HL-60 (cell line): Measurements from ENCODE around the gene GPR146.

Experiments used
- DNase-seq, 2 experiments: peaks; one replicate each; pipeline ENCODE4 v3.0.0-alpha.2; 2010 to 2020; ENCODE audit warnings: low read depth in 1 of 2, low spot score in 1 of 2
- H3K27ac ChIP-seq: fragments of 250-450 bp; sonication (Bioruptor Pico); replicated peaks from 2 replicates; pipeline ENCODE4 v1.5.1; 2020; ENCODE audit warnings: mild to moderate bottlenecking, moderate library complexity
- H3K27me3 ChIP-seq: fragments of 250-450 bp; sonication (Bioruptor Pico); 2 replicates; pipeline ENCODE4 v1.5.1; 2021; ENCODE audit warnings: mild to moderate bottlenecking, moderate library complexity; ENCODE audit not compliant: insufficient read depth, poor library complexity, severe bottlenecking
- H3K4me3 ChIP-seq: replicated peaks from 2 replicates; pipeline ENCODE4 v1.5.1; 2011; ENCODE audit warnings: mild to moderate bottlenecking, control low read depth, low read length; ENCODE audit not compliant: insufficient read depth
- GABPA ChIP-seq: IDR thresholded peaks from 2 replicates; pipeline ENCODE4 v1.6.1; 2012; ENCODE audit warnings: low read depth
- POLR2AphosphoS5 ChIP-seq: IDR thresholded peaks from 2 replicates; pipeline ENCODE4 v1.6.1; 2012; ENCODE audit warnings: low read depth
- SPI1 ChIP-seq: IDR thresholded peaks from 2 replicates; pipeline ENCODE4 v1.6.1; 2012; ENCODE audit warnings: low read depth, mild to moderate bottlenecking, borderline replicate concordance
- TF ChIP-seq, protein P1 (sequence below): IDR thresholded peaks from 2 replicates; pipeline ENCODE4 v1.6.1; 2012; ENCODE audit warnings: low read depth; ENCODE audit not compliant: insufficient replicate concordance
- TF ChIP-seq, protein P2 (sequence below): IDR thresholded peaks from one replicate; pipeline ENCODE4 v1.5.1; 2011; ENCODE audit warnings: low read length, control low read depth, inconsistent platforms; ENCODE audit not compliant: insufficient read depth

Gene GPR146

GRCh38 chr7:1012004-1012715 is 32.2 kb upstream of the GPR146 start:
- Histone ChIP-seq H3K27me3 (no peaks in the 10 kb centered on the region), H3K4me3 (no peak overlapping the region), H3K27ac (no peak overlapping the region)
- DNase-seq, result no peak
- TF ChIP-seq POLR2AphosphoS5 (no peak), SPI1 (no peak)
- TF ChIP-seq, protein P1, sequence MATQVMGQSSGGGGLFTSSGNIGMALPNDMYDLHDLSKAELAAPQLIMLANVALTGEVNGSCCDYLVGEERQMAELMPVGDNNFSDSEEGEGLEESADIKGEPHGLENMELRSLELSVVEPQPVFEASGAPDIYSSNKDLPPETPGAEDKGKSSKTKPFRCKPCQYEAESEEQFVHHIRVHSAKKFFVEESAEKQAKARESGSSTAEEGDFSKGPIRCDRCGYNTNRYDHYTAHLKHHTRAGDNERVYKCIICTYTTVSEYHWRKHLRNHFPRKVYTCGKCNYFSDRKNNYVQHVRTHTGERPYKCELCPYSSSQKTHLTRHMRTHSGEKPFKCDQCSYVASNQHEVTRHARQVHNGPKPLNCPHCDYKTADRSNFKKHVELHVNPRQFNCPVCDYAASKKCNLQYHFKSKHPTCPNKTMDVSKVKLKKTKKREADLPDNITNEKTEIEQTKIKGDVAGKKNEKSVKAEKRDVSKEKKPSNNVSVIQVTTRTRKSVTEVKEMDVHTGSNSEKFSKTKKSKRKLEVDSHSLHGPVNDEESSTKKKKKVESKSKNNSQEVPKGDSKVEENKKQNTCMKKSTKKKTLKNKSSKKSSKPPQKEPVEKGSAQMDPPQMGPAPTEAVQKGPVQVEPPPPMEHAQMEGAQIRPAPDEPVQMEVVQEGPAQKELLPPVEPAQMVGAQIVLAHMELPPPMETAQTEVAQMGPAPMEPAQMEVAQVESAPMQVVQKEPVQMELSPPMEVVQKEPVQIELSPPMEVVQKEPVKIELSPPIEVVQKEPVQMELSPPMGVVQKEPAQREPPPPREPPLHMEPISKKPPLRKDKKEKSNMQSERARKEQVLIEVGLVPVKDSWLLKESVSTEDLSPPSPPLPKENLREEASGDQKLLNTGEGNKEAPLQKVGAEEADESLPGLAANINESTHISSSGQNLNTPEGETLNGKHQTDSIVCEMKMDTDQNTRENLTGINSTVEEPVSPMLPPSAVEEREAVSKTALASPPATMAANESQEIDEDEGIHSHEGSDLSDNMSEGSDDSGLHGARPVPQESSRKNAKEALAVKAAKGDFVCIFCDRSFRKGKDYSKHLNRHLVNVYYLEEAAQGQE, result no peak

- H3K4me3 ChIP-seq, result no peak overlapping the region
These were observed 31.6 kb upstream of the GPR146 start for GRCh38 chr7:1012716-1013095.

GRCh38 chr7:1013581-1013980 is 30.8 kb upstream of the GPR146 start:
- no peaks in the 10 kb centered on the region for H3K27me3 ChIP-seq
- H3K4me3 ChIP-seq, result no peak overlapping the region
- H3K27ac ChIP-seq, result no peak overlapping the region
- no peak for TF ChIP-seq SPI1
- TF ChIP-seq, protein P1, result no peak
- TF ChIP-seq, protein P2, sequence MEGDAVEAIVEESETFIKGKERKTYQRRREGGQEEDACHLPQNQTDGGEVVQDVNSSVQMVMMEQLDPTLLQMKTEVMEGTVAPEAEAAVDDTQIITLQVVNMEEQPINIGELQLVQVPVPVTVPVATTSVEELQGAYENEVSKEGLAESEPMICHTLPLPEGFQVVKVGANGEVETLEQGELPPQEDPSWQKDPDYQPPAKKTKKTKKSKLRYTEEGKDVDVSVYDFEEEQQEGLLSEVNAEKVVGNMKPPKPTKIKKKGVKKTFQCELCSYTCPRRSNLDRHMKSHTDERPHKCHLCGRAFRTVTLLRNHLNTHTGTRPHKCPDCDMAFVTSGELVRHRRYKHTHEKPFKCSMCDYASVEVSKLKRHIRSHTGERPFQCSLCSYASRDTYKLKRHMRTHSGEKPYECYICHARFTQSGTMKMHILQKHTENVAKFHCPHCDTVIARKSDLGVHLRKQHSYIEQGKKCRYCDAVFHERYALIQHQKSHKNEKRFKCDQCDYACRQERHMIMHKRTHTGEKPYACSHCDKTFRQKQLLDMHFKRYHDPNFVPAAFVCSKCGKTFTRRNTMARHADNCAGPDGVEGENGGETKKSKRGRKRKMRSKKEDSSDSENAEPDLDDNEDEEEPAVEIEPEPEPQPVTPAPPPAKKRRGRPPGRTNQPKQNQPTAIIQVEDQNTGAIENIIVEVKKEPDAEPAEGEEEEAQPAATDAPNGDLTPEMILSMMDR, result no peak
- no peak for TF ChIP-seq POLR2AphosphoS5
- TF ChIP-seq GABPA, result no peak
- no peak for DNase-seq

More at GRCh38 chr7:1012716-1013095, 31.6 kb upstream of the GPR146 start:
- Histone ChIP-seq H3K27me3 (no peaks in the 10 kb centered on the region), H3K27ac (no peak overlapping the region)
- no peak for DNase-seq
- TF ChIP-seq GABPA (no peak), POLR2AphosphoS5 (no peak), SPI1 (no peak)
- TF ChIP-seq, protein P2, result no peak
- TF ChIP-seq, protein P1, result no peak
